Measurements from ENCODE around the gene AGAP4. TPM values are rescaled to one million over a fixed set of nuclear protein-coding genes. Genes with fewer than 3 reads are reported as not detected.
"Not testable (repeated sequence)": the region's sequence is repeated elsewhere in the genome, so short reads cannot be mapped to it uniquely, and the experiment has no call there.

AGAP4 gene
- total RNA-seq, 2 donors from 2014 or later = 44.2 to 48.3 TPM

GRCh38 chr10:45857931-45858330, 10.6 kb upstream of the AGAP4 start:
- not testable (repeated sequence) for H3K27ac ChIP-seq (ENCODE audit: low read depth, low read length); H3K36me3 ChIP-seq (ENCODE audit: control insufficient read depth, insufficient read depth, low read length); H3K4me3 ChIP-seq (ENCODE audit: low read length); H3K36me3 Mint-ChIP-seq (ENCODE audit: low read depth); H3K9me3 Mint-ChIP-seq; H3K4me3 Mint-ChIP-seq; H3K9me3 ChIP-seq (ENCODE audit: control insufficient read depth, low read length); H3K27me3 ChIP-seq (ENCODE audit: control insufficient read depth, insufficient read depth, low read length, poor library complexity, severe bottlenecking); H3K27ac Mint-ChIP-seq; DNase-seq; H3K4me1 ChIP-seq (ENCODE audit: control insufficient read depth, insufficient read depth, low read length); H3K4me1 Mint-ChIP-seq; H3K9ac ChIP-seq (ENCODE audit: extremely low read depth, low read length, poor library complexity, severe bottlenecking); H3K27me3 Mint-ChIP-seq (ENCODE audit: insufficient read depth)
- WGBS, 2 experiments (ENCODE audit: insufficient coverage in 1 of 2, insufficient read length in 1 of 2) = 67 to 96% methylated on average over 1 to 4 of the region's 4 CpGs

DNA sequence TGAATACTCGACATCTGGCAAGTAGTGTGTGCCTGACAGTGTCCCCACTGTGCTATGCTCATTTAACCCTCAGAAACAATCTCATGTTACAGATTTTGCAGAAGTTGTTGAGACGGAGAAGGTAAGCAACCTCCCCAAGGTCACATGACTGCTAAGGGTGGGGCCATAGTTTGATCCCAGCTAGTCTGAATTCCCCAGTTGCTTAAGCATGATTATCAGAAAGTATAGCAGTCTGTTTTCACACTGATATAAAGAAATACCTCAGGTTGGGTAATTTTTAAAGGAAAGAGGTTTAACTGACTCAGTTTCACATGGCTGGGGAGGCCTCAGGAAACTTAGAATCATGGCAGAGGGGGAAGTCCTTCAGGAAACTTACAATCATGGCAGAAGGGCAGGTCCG, 1.2 kb upstream of the AGAP4 start:
- H3K9me3 ChIP-seq (ENCODE audit: control insufficient read depth, low read length); H3K27ac Mint-ChIP-seq; H3K4me1 ChIP-seq (ENCODE audit: control insufficient read depth, insufficient read depth, low read length); H3K27me3 Mint-ChIP-seq (ENCODE audit: insufficient read depth); H3K4me1 Mint-ChIP-seq; H3K36me3 ChIP-seq (ENCODE audit: control insufficient read depth, insufficient read depth, low read length); DNase-seq; H3K27ac ChIP-seq (ENCODE audit: low read depth, low read length); H3K4me3 Mint-ChIP-seq; H3K27me3 ChIP-seq (ENCODE audit: control insufficient read depth, insufficient read depth, low read length, poor library complexity, severe bottlenecking); H3K9me3 Mint-ChIP-seq; H3K4me3 ChIP-seq (ENCODE audit: low read length); H3K9ac ChIP-seq (ENCODE audit: extremely low read depth, low read length, poor library complexity, severe bottlenecking); H3K36me3 Mint-ChIP-seq (ENCODE audit: low read depth): not testable (repeated sequence)
- 100% methylated on average over 2 of the region's 3 CpGs; no CpG with 5 or more reads in 1 of the 2 experiments for WGBS, 2 experiments (ENCODE audit: insufficient coverage in 1 of 2, insufficient read length in 1 of 2)

GRCh38 chr10:45822918-45823317, 24.4 kb downstream of the AGAP4 start:
- peaks cover 14% of the 10 kb centered on the region for H3K9me3 Mint-ChIP-seq
- H3K4me3 ChIP-seq (ENCODE audit: low read length); H3K27me3 ChIP-seq (ENCODE audit: control insufficient read depth, insufficient read depth, low read length, poor library complexity, severe bottlenecking); H3K27ac Mint-ChIP-seq; H3K27me3 Mint-ChIP-seq (ENCODE audit: insufficient read depth); H3K36me3 Mint-ChIP-seq (ENCODE audit: low read depth); H3K9ac ChIP-seq (ENCODE audit: extremely low read depth, low read length, poor library complexity, severe bottlenecking); H3K4me3 Mint-ChIP-seq; DNase-seq; H3K36me3 ChIP-seq (ENCODE audit: control insufficient read depth, insufficient read depth, low read length); H3K4me1 Mint-ChIP-seq; H3K27ac ChIP-seq (ENCODE audit: low read depth, low read length); H3K4me1 ChIP-seq (ENCODE audit: control insufficient read depth, insufficient read depth, low read length); H3K9me3 ChIP-seq (ENCODE audit: control insufficient read depth, low read length): not testable (repeated sequence)
- WGBS, 2 experiments (ENCODE audit: insufficient coverage in 1 of 2, insufficient read length in 1 of 2) = 67 to 100% methylated on average over 1 to 2 of the region's 2 CpGs

DNA sequence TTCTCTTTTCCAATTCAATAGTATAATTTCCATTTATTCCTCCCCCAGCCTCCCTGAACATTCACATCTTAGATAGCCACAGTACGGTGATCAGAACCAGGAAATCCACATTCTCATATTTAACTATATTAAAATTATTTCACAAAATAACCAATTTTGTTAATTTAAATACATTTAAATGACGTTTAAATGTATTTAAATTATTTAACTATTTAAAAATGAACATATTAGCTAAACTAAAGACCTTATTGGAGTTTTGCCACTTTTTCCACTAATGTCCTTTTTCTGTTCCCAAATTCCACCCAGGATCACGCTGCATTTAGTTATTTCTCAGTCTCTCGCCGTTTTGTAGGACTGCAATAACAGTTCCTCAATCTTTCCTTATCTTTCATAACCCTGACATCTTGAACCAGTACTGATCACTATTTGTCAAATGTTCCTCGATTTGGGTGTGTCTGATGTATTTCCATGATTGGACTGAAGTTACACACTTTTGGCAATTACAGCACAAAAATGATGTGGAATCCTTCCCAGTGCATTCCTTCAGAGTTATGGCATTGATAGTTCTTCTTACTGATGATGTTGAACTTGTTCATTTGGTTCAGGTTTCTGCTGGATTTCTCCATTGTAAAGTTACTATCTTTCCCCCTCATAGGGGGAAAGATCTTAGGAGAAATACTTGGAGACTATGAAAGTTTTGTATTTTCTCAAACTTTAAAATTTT, 27.0 kb downstream of the AGAP4 start:
- WGBS, 2 experiments (ENCODE audit: insufficient coverage in 1 of 2, insufficient read length in 1 of 2) = 96 to 97% methylated on average over 5 of the region's 6 CpGs
- H3K4me3 Mint-ChIP-seq; H3K27ac ChIP-seq (ENCODE audit: low read depth, low read length); H3K9me3 ChIP-seq (ENCODE audit: control insufficient read depth, low read length); H3K4me1 Mint-ChIP-seq; DNase-seq; H3K27me3 ChIP-seq (ENCODE audit: control insufficient read depth, insufficient read depth, low read length, poor library complexity, severe bottlenecking); H3K4me1 ChIP-seq (ENCODE audit: control insufficient read depth, insufficient read depth, low read length); H3K27me3 Mint-ChIP-seq (ENCODE audit: insufficient read depth); H3K4me3 ChIP-seq (ENCODE audit: low read length); H3K9ac ChIP-seq (ENCODE audit: extremely low read depth, low read length, poor library complexity, severe bottlenecking); H3K36me3 ChIP-seq (ENCODE audit: control insufficient read depth, insufficient read depth, low read length); H3K27ac Mint-ChIP-seq: not testable (repeated sequence)
- peaks cover 14% of the 10 kb centered on the region for H3K36me3 Mint-ChIP-seq (ENCODE audit: low read depth)
- H3K9me3 Mint-ChIP-seq = peaks cover 27% of the 10 kb centered on the region

- Mint-ChIP-seq H3K4me3 (no peak overlapping the region), H3K9me3 (peaks cover 27% of the 10 kb centered on the region), H3K4me1 (no peaks in the 10 kb centered on the region), H3K27me3 (ENCODE audit: insufficient read depth) (no peaks in the 10 kb centered on the region), H3K27ac (no peak overlapping the region), H3K36me3 (ENCODE audit: low read depth) (peaks cover 14% of the 10 kb centered on the region)
- no peaks in the 10 kb centered on the region for H3K9me3 ChIP-seq (ENCODE audit: control insufficient read depth, low read length)
- H3K4me3 ChIP-seq (ENCODE audit: low read length) = no peak overlapping the region
- H3K27ac ChIP-seq (ENCODE audit: low read depth, low read length) = no peak overlapping the region
- no peak for TF ChIP-seq CTCF (conservative IDR thresholded peaks at IDR 0.05)
- no peak for DNase-seq
- no peaks in the 10 kb centered on the region for H3K4me1 ChIP-seq (ENCODE audit: control insufficient read depth, insufficient read depth, low read length)
- H3K9ac ChIP-seq (ENCODE audit: extremely low read depth, low read length, poor library complexity, severe bottlenecking) = no peak overlapping the region
- H3K27me3 ChIP-seq (ENCODE audit: control insufficient read depth, insufficient read depth, low read length, poor library complexity, severe bottlenecking) = no peaks in the 10 kb centered on the region
- H3K36me3 ChIP-seq (ENCODE audit: control insufficient read depth, insufficient read depth, low read length) = no peaks in the 10 kb centered on the region
- WGBS, 2 experiments (ENCODE audit: insufficient coverage in 1 of 2, insufficient read length in 1 of 2) = 84 to 89% methylated on average over 6 to 9 of the region's 9 CpGs
Observed at GRCh38 chr10:45819552-45819951, 27.7 kb downstream of the AGAP4 start.
